GM12865 (cell line): ENCODE results near the gene DAAM2.

Experiments
- DNase-seq: peaks from one replicate; pipeline ENCODE4 v3.0.0; 2010; ENCODE audit warnings: low read depth
- H3K4me3 ChIP-seq: 2 replicates; pipeline ENCODE4 v1.5.1; 2011; ENCODE audit warnings: mild to moderate bottlenecking, low read depth, low read length, control low read depth
- TF ChIP-seq, protein P1 (sequence below): IDR thresholded peaks from 2 replicates; pipeline ENCODE4 v1.5.1; 2011; ENCODE audit warnings: low read length, control low read depth, low read depth, inconsistent platforms; ENCODE audit not compliant: insufficient read depth; ENCODE audit errors: missing control alignments

Gene DAAM2

DNA sequence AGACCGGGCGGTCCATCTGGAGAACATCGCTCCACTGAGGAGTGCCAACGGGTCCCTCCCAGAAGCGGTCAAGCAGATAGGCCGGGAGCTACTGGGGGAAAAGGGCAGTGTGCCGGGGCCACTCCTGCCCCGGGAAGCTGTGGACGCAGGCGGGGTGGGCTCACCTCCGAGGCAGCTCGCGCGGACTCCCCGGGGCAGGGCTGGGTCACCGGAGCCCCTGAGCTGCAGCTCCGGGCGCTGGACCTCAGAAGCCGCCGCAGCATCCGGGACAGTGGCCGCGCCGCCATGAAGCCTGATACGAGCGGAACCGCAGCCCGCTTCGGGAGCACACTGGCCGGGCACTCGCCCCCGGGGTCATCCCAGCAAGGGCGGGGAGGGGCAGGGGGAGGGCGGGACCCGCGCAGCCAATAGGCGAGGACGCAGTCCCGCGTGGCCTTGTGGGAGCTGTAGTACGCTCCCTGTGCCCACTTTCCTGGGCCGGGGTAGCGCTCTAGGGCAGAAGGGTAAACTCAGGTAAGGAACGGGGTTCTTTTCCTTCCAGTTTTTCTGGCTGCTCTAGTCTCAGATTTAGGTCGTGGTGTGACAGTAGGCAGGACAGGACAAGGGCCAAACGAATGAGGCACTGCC lies 142.1 kb downstream of the DAAM2 start, which contains the start of gene MOCS1:
MOCS1 (minus strand) TSS at position 332 of the 627 bp plus-strand sequence; CDS start at position 287, 45 bp downstream.
- H3K4me3 ChIP-seq: no peak within 1 kb of the TSS
- no peak for DNase-seq
- TF ChIP-seq, protein P1, sequence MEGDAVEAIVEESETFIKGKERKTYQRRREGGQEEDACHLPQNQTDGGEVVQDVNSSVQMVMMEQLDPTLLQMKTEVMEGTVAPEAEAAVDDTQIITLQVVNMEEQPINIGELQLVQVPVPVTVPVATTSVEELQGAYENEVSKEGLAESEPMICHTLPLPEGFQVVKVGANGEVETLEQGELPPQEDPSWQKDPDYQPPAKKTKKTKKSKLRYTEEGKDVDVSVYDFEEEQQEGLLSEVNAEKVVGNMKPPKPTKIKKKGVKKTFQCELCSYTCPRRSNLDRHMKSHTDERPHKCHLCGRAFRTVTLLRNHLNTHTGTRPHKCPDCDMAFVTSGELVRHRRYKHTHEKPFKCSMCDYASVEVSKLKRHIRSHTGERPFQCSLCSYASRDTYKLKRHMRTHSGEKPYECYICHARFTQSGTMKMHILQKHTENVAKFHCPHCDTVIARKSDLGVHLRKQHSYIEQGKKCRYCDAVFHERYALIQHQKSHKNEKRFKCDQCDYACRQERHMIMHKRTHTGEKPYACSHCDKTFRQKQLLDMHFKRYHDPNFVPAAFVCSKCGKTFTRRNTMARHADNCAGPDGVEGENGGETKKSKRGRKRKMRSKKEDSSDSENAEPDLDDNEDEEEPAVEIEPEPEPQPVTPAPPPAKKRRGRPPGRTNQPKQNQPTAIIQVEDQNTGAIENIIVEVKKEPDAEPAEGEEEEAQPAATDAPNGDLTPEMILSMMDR: no peak

DNA sequence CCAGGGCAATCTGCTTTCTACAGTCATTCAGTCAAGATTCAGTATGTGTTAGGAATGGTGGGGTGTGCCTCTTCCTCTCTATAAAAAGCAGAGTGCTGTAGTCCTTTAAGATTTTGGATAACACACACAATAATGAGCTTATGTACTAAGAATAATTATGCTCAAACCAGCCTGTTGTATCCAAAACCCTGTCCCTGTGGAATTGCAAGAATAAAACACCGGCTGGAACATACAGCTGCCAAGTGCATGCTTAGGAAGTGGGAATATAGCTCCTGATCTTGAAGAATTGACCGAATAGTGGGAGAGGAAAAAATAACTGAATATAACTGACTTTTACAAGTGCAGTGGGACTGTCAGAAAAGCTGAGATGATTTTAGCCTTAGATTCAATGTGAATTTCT lies 143.1 kb downstream of the DAAM2 start:
- TF ChIP-seq, protein P1: no peak
- H3K4me3 ChIP-seq: no peak overlapping the region
- DNase-seq: no peak

DNA sequence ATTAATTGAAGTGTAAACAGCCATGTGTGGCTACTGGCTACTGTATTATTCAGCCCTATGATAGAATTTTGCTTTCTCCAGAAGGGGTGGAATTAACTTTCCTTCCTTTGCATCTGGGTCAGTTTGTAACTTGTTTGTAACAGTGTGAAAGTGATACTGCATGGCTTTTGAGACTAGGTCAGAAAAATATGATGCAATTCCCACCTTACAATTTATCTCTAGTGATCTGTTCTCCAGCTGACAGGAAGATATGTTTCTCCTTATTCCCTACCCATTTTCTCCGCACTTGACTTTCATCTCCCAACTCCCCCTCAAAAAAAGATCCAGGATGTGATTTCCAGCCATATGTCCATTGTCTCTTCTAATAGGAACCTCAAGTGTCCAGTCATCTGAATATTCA lies 144.7 kb downstream of the DAAM2 start:
- DNase-seq: no peak
- TF ChIP-seq, protein P1: no peak
- no peak overlapping the region for H3K4me3 ChIP-seq

DNA sequence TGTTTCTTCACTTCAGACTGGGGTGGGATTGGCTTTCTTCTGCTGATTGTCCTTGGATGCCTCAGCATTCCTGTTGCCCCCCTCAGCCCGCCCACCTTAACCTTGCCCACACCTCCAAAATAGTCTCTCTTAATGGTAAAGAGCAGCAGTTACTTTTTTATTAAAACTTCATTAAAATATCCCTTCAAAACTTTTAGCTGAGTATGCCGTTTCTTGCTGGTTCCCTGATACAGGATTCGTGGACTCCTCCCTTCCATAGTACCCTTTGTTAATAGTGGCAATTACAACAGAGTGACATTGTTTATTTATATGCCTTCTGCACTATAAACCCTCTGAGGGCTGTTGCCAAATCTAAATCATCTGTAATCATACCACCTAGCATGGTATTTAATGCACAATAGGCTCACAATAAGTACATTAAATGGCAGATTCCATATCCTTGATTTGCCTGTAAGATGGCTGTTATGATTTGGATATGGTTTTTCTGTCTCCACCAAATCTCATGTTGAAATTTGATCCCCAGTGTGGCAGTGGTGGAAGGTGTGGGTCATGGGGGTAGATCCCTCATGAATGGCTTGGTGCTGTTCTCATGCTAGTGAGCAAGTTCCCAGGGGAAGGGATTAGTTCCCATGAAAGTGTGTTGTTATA lies 145.6 kb downstream of the DAAM2 start:
- TF ChIP-seq, protein P1: no peak
- DNase-seq: no peak
- no peak overlapping the region for H3K4me3 ChIP-seq

DNA sequence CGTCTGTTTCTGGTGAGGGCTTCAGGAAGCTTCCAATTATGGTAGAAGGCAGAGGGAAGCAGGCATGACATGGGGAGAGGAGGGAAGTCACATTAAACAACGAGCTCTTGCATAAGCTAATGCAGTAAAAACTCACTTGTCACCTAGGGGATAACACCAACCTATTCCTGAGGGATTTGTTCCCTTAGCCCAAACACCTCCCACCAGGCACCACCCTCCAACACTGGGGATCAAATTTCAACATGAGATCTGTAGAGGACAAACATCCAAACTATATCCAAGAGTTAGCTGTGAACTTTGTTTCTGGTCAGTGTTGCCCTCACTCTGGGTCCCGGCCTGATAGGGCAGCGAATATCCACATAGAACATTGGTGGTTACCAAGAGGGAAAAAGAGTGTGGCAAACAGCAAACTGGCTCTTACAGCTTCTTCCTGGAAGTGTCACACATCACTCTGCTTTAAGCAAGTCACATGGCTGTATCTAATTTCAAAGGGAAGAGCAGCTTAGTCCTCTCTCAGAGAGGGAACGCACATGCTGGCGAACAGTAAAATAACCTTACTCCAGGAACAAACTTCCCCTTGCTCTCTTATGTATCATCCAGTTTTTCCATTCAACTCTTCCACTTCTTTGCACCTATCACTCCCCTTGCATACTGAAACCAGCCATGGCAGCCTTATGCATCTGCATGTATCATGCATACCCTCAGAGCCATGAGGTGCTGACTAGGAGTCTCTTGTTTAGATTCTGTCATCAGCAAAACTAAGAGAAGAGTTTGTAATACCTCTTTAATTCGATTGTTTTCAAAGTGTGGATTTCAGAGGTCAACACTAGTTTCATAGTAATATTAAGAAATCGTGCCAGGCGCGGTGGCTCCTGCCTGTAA lies 146.8 kb downstream of the DAAM2 start:
- DNase-seq: no peak
- TF ChIP-seq, protein P1: no peak
- no peak overlapping the region for H3K4me3 ChIP-seq

DNA sequence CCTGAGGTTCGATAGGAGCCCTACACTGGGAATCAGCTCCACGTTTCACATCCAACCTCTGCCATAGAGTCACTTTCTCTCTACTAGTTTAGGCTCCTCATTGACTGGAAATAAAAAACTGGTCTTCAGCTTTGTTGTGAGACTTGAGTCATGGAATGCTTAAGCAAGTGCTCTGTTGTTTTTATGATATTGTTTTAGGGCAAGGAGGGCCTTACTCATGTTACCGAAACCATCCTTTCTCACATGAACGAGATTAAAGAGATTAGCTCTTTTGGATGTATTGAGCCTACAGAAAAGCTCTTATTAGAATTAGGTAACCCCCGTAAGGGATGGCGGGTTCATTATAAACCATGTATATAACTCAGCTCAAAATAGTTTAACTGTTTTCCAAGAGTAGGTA lies 149.0 kb downstream of the DAAM2 start:
- no peak for DNase-seq
- TF ChIP-seq, protein P1: no peak
- H3K4me3 ChIP-seq: no peak overlapping the region
